Common myeloid progenitor, CD34-positive (primary cell): ENCODE measurements around the gene HORMAD2. TPM values are rescaled to one million over a fixed set of nuclear protein-coding genes. Genes with fewer than 3 reads are reported as not detected.

Experiments
- CTCF ChIA-PET: fragments of 350-600 bp; sonication (Branson Sonifier 250); formaldehyde crosslinking; loops from one replicate; lab custom pipeline; 2021; ENCODE audit warnings: antibody characterized with exemption; lab: Charles Lee
- POLR2A ChIA-PET: fragments of 350-600 bp; sonication (Branson Sonifier 250); formaldehyde crosslinking; loops from one replicate; lab custom pipeline; 2021; ENCODE audit warnings: antibody characterized with exemption; lab: Charles Lee
- DNase-seq, 3 donors: peaks; one replicate each; pipeline versions ENCODE4 v3.0.0 to v3.0.0-alpha.2; 2013
- H3K27ac ChIP-seq, 2 experiments: 1 replicate in 1 of 2; 2 replicates in 1 of 2; pipeline ENCODE4 v1.7.0; 2013; ENCODE audit warnings: inconsistent platforms in 2 of 2, low read length in 2 of 2, mild to moderate bottlenecking in 2 of 2, low read depth in 1 of 2, moderate library complexity in 1 of 2; ENCODE audit not compliant: severe bottlenecking in 2 of 2, insufficient read depth in 1 of 2, poor library complexity in 1 of 2
- H3K27me3 ChIP-seq, 5 experiments: replicated peaks in 2 of 5; 1 replicate in 3 of 5; 2 replicates in 2 of 5; pipeline versions ENCODE4 v1.6.1 to v1.7.0; 2013; ENCODE audit warnings: low read length in 4 of 5, mild to moderate bottlenecking in 2 of 5, moderate library complexity in 2 of 5, inconsistent platforms in 1 of 5; ENCODE audit not compliant: insufficient read depth in 5 of 5, control insufficient read depth in 4 of 5
- H3K36me3 ChIP-seq, 4 experiments: 1 replicate in 2 of 4; 2 replicates in 2 of 4; pipeline versions ENCODE4 v1.6.1 to v1.7.0; 2013; ENCODE audit warnings: low read length in 3 of 4, control low read depth in 1 of 4, mild to moderate bottlenecking in 1 of 4; ENCODE audit not compliant: control insufficient read depth in 4 of 4, insufficient read depth in 4 of 4
- H3K4me1 ChIP-seq, 4 experiments: 1 replicate in 3 of 4; 2 replicates in 1 of 4; pipeline versions ENCODE4 v1.6.1 to v1.7.1; 2013; ENCODE audit warnings: low read length in 3 of 4, mild to moderate bottlenecking in 3 of 4, control low read depth in 1 of 4, inconsistent platforms in 1 of 4, moderate library complexity in 1 of 4; ENCODE audit not compliant: control insufficient read depth in 4 of 4, insufficient read depth in 4 of 4; ENCODE audit errors: control extremely low read depth in 1 of 4
- H3K4me3 ChIP-seq, 7 experiments: 1 replicate in 4 of 7; 2 replicates in 3 of 7; pipeline versions ENCODE4 v1.5.1 to v1.7.0; 2013; ENCODE audit warnings: mild to moderate bottlenecking in 7 of 7, low read length in 6 of 7, moderate library complexity in 6 of 7, inconsistent platforms in 2 of 7, low read depth in 2 of 7, control low read depth in 1 of 7; ENCODE audit not compliant: insufficient read depth in 4 of 7, control insufficient read depth in 1 of 7; ENCODE audit errors: extremely low read depth in 1 of 7
- H3K9me3 ChIP-seq, 5 experiments: 1 replicate in 4 of 5; 2 replicates in 1 of 5; pipeline versions ENCODE4 v1.6.1 to v1.7.1; 2013; ENCODE audit warnings: low read length in 4 of 5, mild to moderate bottlenecking in 2 of 5, inconsistent platforms in 1 of 5, low read depth in 1 of 5, moderate library complexity in 1 of 5; ENCODE audit not compliant: control insufficient read depth in 4 of 5, insufficient read depth in 2 of 5; ENCODE audit errors: control extremely low read depth in 1 of 5
- WGBS: methylation state at CpG from one replicate; pipeline ENCODE4 v1.1.5; 2013; ENCODE audit not compliant: insufficient coverage; 5-methylcytosine and 5-hydroxymethylcytosine counted together
- polyA plus RNA-seq: library from polyadenylated mRNA; unstranded; fragments of 120-200 nt; gene quantifications from one replicate; pipeline ENCODE4 v1.2.1, GENCODE V29; 2013

HORMAD2 gene
- polyA plus RNA-seq: not detected

- ChIA-PET POLR2A (no interaction called here), CTCF (interaction anchor here (0.7 to 1.0 kb wide), 2 partner anchors 8 to 75 kb away, joined by 3 to 6 read pairs; no protein-coding TSS in a partner anchor)
- no peaks in the 10 kb centered on the region for H3K36me3 ChIP-seq
- H3K27me3 ChIP-seq: peaks cover 0 to 16% (median 3%) of the 10 kb centered on the region in 5 experiments
- DNase-seq: peak; percentile 20 to 50 (median 42)
- H3K27ac ChIP-seq: no peak within 1 kb of the TSS
- WGBS: 11% methylated on average over 35 of the region's 53 CpGs
- H3K9me3 ChIP-seq: peaks cover 0 to 3% (median 0%) of the 10 kb centered on the region in 5 experiments
- H3K4me3 ChIP-seq: peak within 1 kb of the TSS in 4 of 7 experiments; percentile 15 to 67 (median 60)
- peaks cover 0 to 11% (median 5%) of the 10 kb centered on the region in 4 experiments for H3K4me1 ChIP-seq
Observed at GRCh38 chr22:30079952-30080533, at the start of gene HORMAD2. TSS of gene HORMAD2 (plus strand) at chr22:30080464. CDS start at chr22:30093953, 13,489 bp downstream.

GRCh38 chr22:30031328-30031727 is 48.9 kb upstream of the HORMAD2 start:
- CTCF ChIA-PET: interaction anchor here (1.0 kb wide), 1 partner anchor 34 kb away, joined by 3 read pairs; no protein-coding TSS in a partner anchor

GRCh38 chr22:30031764-30032455 is 48.4 kb upstream of the HORMAD2 start:
- ChIA-PET CTCF (interaction anchor here (1.0 kb wide), 1 partner anchor 35 kb away, joined by 3 read pairs; no protein-coding TSS in a partner anchor), POLR2A (no interaction called here)
- no CpG with 5 or more reads among the region's 2 CpGs for WGBS

More at GRCh38 chr22:30031328-30031727, 48.9 kb upstream of the HORMAD2 start:
- Histone ChIP-seq H3K9me3 (no peaks in the 10 kb centered on the region), H3K4me3 (no peak overlapping the region), H3K4me1 (no peaks in the 10 kb centered on the region), H3K27me3 (no peaks in the 10 kb centered on the region), H3K27ac (no peak overlapping the region), H3K36me3 (peaks cover 7 to 29% (median 17%) of the 10 kb centered on the region in 4 experiments)
- WGBS: 100% methylated on average over 1 of the region's 3 CpGs
- POLR2A ChIA-PET: no interaction called here
- DNase-seq: no peak

DNA sequence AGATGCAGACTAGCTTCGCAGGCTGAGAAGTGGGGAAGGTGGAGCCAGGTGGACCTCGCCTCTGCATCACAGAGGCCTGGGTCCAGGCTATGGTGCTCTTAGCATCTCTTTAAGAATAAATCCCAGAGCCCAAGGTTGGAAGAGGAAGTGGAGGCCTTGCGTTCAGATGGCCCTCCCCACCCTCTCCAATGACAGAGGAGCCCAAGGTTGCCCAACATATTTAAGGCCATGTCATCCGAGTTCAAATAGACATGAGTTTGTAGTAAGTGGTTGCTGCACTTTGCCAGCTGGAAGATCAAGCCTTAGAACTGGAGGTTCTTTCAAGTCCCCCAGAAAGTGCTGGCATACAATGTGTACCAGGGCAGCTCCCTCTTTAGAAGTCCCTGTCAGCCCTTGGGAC is 47.1 kb upstream of the HORMAD2 start:
- Histone ChIP-seq H3K4me1 (no peaks in the 10 kb centered on the region), H3K27ac (no peak overlapping the region), H3K27me3 (no peaks in the 10 kb centered on the region), H3K36me3 (peaks cover 3 to 11% (median 6%) of the 10 kb centered on the region in 4 experiments), H3K4me3 (no peak overlapping the region), H3K9me3 (no peaks in the 10 kb centered on the region)
- peak in 1 of 3 donors; percentile 9 for DNase-seq
- POLR2A ChIA-PET: no interaction called here
- CTCF ChIA-PET: interaction anchor here (1.1 kb wide), 1 partner anchor 9 kb away, joined by 5 read pairs; no protein-coding TSS in a partner anchor
- WGBS: 100% methylated on average over 2 of the region's 4 CpGs

More at GRCh38 chr22:30031764-30032455, 48.4 kb upstream of the HORMAD2 start:
- Histone ChIP-seq H3K4me1 (no peaks in the 10 kb centered on the region), H3K36me3 (peaks cover 7 to 23% (median 13%) of the 10 kb centered on the region in 4 experiments), H3K9me3 (no peaks in the 10 kb centered on the region), H3K27me3 (no peaks in the 10 kb centered on the region), H3K4me3 (no peak overlapping the region), H3K27ac (no peak overlapping the region)
- DNase-seq: no peak

- H3K4me3 ChIP-seq: no peak overlapping the region
- WGBS: 96% methylated on average over 3 of the region's 5 CpGs
- no peak overlapping the region for H3K27ac ChIP-seq
- no peaks in the 10 kb centered on the region for H3K4me1 ChIP-seq
- no peaks in the 10 kb centered on the region for H3K9me3 ChIP-seq
- ChIA-PET POLR2A (no interaction called here), CTCF (interaction anchor here (0.8 to 1.1 kb wide), 2 partner anchors 10 to 408 kb away, joined by 3 to 5 read pairs; no protein-coding TSS in a partner anchor)
- DNase-seq: no peak
- no peaks in the 10 kb centered on the region for H3K27me3 ChIP-seq
- H3K36me3 ChIP-seq: peaks cover 0 to 6% (median 2%) of the 10 kb centered on the region in 4 experiments
Observed at GRCh38 chr22:30033901-30034300, 46.4 kb upstream of the HORMAD2 start.

GRCh38 chr22:30036656-30037055 is 43.6 kb upstream of the HORMAD2 start:
- Histone ChIP-seq H3K36me3 (no peaks in the 10 kb centered on the region), H3K4me1 (peaks cover 0 to 4% (median 2%) of the 10 kb centered on the region in 4 experiments), H3K4me3 (no peak overlapping the region), H3K9me3 (no peaks in the 10 kb centered on the region), H3K27ac (no peak overlapping the region), H3K27me3 (no peaks in the 10 kb centered on the region)
- no peak for DNase-seq
- ChIA-PET POLR2A (no interaction called here), CTCF (no interaction called here)
- WGBS: 92% methylated on average over 2 of the region's 2 CpGs
